ENCODE results near the gene POLR3H.
A peak's percentile ranks its signal among the peaks of the same experiment; 100 is the strongest.

The POLR3H gene

GRCh38 chr22:41530890-41531714 lies 13.2 kb downstream of the POLR3H start:
- peaks cover 5% of the 10 kb centered on the region; the same call in 1 of the 2 replicates for H3K36me3 ChIP-seq (ENCODE audit: insufficient read depth)
- H3K9ac ChIP-seq: no peak overlapping the region
- no peak overlapping the region for H3K4me2 ChIP-seq
- no peak overlapping the region for H3K27ac ChIP-seq
- no peaks in the 10 kb centered on the region for H3K4me1 ChIP-seq (ENCODE audit: low read depth, poor library complexity, severe bottlenecking)
- H2AFZ ChIP-seq (ENCODE audit: low read depth): no peak overlapping the region
- no peaks in the 10 kb centered on the region for H3K27me3 ChIP-seq (ENCODE audit: insufficient read depth, low read depth)
- no peaks in the 10 kb centered on the region; the same call in 1 of the 2 replicates for H3K79me2 ChIP-seq (ENCODE audit: insufficient read depth, low read depth)
- no peaks in the 10 kb centered on the region for H4K20me1 ChIP-seq (ENCODE audit: insufficient read depth)
- no peak overlapping the region for H3K4me3 ChIP-seq (IDR thresholded peaks at IDR 0.05; ENCODE audit: insufficient read depth, low read depth, low read length)
- no peak for TF ChIP-seq CTCF (conservative IDR thresholded peaks at IDR 0.05; ENCODE audit: low read depth, low read length)

DNA sequence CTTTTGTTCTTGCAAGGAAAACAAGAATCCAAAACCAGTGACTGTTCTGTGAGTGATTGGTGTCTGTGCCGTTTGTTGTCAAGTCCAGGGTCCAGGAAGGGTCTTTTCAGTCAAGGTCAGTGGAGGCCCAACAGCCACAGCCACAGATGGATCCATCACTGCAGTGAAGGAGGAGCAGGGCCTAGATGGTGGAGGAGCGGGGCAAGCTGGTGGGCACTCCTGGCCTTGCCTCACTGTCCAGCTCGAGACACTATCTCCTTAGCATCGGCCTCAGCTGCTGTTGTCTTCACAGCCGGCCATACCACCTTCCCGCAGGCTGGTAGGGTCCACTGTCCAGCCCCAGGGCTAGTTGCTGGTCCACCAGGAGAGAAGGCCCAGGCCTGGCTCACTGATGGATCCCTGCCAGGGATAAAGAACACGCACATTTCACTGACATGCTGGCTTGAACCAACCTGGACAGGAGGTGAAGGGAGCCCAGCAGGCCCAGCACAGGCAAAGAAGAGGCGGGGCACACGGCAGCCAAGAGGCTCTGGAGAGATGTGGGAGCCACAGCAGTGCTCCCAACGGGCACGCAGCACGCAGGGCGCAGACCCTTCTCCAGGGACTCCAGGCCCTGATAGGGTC lies 15.2 kb downstream of the POLR3H start:
- no peak overlapping the region for H3K27ac ChIP-seq
- peaks cover 5% of the 10 kb centered on the region; the same call in 1 of the 2 replicates for H3K36me3 ChIP-seq (ENCODE audit: insufficient read depth)
- no peak overlapping the region for H3K4me2 ChIP-seq
- no peak overlapping the region for H2AFZ ChIP-seq (ENCODE audit: low read depth)
- H3K27me3 ChIP-seq (ENCODE audit: insufficient read depth, low read depth): no peaks in the 10 kb centered on the region
- TF ChIP-seq CTCF (conservative IDR thresholded peaks at IDR 0.05; ENCODE audit: low read depth, low read length): no peak
- H3K79me2 ChIP-seq (ENCODE audit: insufficient read depth, low read depth): no peaks in the 10 kb centered on the region; the same call in 1 of the 2 replicates
- H3K4me1 ChIP-seq (ENCODE audit: low read depth, poor library complexity, severe bottlenecking): no peaks in the 10 kb centered on the region
- H4K20me1 ChIP-seq (ENCODE audit: insufficient read depth): no peaks in the 10 kb centered on the region
- H3K4me3 ChIP-seq (IDR thresholded peaks at IDR 0.05; ENCODE audit: insufficient read depth, low read depth, low read length): no peak overlapping the region
- H3K9ac ChIP-seq: no peak overlapping the region

DNA sequence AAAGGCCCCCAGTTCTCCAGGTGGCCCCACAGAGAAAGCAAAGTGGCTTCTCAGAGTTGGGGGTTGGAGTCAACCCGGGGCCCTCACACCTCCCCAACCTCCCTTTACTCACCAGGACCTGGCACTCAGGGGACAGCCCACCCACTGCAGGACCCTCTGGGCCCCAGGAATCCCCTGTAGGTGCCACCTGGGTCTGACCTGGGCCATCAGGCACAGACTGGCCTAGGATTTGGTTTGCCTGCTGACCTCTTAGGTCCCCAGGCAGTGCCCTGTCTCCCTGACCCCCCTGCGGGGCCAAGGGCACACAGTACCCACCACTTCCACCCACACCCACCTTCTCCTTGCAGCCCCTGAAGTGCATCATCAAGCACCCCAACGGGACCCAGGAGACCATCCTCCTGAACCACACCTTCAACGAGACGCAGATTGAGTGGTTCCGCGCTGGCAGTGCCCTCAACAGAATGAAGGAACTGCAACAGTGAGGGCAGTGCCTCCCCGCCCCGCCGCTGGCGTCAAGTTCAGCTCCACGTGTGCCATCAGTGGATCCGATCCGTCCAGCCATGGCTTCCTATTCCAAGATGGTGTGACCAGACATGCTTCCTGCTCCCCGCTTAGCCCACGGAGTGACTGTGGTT lies 16.0 kb downstream of the POLR3H start:
- Histone ChIP-seq H3K9ac (no peak overlapping the region), H3K36me3 (ENCODE audit: insufficient read depth) (peaks cover 5% of the 10 kb centered on the region; the same call in 1 of the 2 replicates), H3K4me3 (IDR thresholded peaks at IDR 0.05; ENCODE audit: insufficient read depth, low read depth, low read length) (no peak overlapping the region), H3K4me1 (ENCODE audit: low read depth, poor library complexity, severe bottlenecking) (no peaks in the 10 kb centered on the region), H3K79me2 (ENCODE audit: insufficient read depth, low read depth) (no peaks in the 10 kb centered on the region), H3K27ac (no peak overlapping the region), H2AFZ (ENCODE audit: low read depth) (no peak overlapping the region), H3K27me3 (ENCODE audit: insufficient read depth, low read depth) (no peaks in the 10 kb centered on the region), H3K4me2 (no peak overlapping the region), H4K20me1 (ENCODE audit: insufficient read depth) (no peaks in the 10 kb centered on the region)
- no peak for TF ChIP-seq CTCF (conservative IDR thresholded peaks at IDR 0.05; ENCODE audit: low read depth, low read length)

DNA sequence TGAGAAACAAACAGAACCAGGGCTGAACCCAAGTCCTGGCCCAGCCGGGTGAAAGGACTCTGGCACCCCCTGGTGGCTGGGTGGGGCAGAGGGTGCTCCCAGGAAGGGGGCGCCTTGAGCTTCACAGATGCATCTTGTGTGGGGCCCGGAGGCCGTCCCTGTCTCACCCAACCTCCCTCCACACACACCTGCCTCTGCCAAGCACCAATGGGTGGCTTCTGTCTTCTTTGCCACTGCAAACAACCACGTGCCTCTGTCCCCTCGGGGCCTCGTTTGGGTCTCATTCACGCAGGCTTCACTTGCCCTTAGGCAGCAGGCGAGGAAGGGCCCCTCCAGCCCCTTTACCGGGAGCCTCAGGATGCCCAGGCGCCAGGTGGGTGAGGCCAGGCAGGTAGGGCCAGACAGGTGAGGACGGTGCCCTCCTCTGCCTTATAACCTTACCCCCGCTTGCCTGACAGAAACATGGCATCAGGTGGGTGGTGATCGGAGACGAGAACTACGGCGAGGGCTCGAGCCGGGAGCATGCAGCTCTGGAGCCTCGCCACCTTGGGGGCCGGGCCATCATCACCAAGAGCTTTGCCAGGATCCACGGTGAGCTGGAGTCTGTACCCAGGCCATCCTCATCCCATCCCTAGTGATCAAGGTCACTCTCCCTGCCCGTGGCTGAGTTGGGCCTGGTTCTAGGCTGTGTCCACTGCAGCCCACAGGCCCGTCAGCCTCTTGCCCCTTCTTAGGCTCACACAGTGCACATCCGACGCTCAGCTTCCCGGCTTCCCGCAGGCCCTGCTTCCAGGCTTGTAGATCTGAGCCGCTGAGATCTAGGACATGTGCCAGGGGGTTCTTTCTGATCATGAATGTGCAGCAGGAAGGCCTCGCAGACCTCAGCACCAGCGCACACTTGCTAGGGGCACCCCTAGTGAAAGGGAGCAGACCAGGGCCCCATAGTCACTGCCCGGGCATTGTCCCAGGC lies 17.2 kb downstream of the POLR3H start:
- Histone ChIP-seq H3K27ac (no peak overlapping the region; the same call in 1 of the 2 replicates), H3K36me3 (ENCODE audit: insufficient read depth) (peaks cover 5% of the 10 kb centered on the region; the same call in 1 of the 2 replicates), H2AFZ (ENCODE audit: low read depth) (no peak overlapping the region), H3K4me3 (IDR thresholded peaks at IDR 0.05; ENCODE audit: insufficient read depth, low read depth, low read length) (no peak overlapping the region), H3K79me2 (ENCODE audit: insufficient read depth, low read depth) (no peaks in the 10 kb centered on the region), H3K27me3 (ENCODE audit: insufficient read depth, low read depth) (no peaks in the 10 kb centered on the region), H3K4me2 (no peak overlapping the region), H4K20me1 (ENCODE audit: insufficient read depth) (no peaks in the 10 kb centered on the region), H3K9ac (no peak overlapping the region), H3K4me1 (ENCODE audit: low read depth, poor library complexity, severe bottlenecking) (no peaks in the 10 kb centered on the region)
- TF ChIP-seq CTCF (conservative IDR thresholded peaks at IDR 0.05; ENCODE audit: low read depth, low read length): peak; percentile 89

Data from KMS-11 (cell line).